ENCODE measurements around the gene CPT1A. TPM values are rescaled to one million over a fixed set of nuclear protein-coding genes. Genes with fewer than 3 reads are reported as not detected.

The CPT1A gene
- polyA plus RNA-seq, 1 of the 3 experiments (the other 2 are of a cell fraction): 31.2 TPM

DNA sequence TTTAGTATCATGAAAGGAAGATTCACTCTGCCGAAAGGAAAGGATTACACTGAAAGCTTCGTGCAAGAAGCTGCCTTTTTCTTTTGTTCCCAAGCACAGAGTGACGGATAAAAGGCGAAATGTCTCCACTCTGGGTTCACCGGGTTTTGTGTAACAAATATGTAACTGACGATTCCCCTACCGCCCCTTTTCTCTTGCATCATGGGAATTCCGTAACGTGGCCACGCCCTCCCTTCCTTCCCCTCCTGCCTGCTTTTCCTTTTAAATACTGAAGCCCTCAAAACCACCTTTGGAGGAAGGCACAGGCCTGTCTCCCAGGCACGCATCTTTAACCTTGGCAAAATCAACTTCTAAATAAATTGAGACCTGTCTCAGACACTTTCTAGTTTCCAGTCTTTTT is 74.0 kb downstream of the CPT1A start:
- Histone ChIP-seq H3K27ac (ENCODE audit: low read depth in 2 of 2, low read length in 1 of 2) (no peak overlapping the region), H3K4me1 (ENCODE audit: control insufficient read depth in 1 of 2, insufficient read depth in 2 of 2, low read depth in 1 of 2, low read length in 1 of 2) (peaks cover 0 to 20% of the 10 kb centered on the region in 2 experiments; a peak in 1 of 4 replicates), H3K79me2 (ENCODE audit: insufficient read depth) (no peaks in the 10 kb centered on the region), H3K9ac (no peak overlapping the region), H4K20me1 (ENCODE audit: insufficient read depth) (no peaks in the 10 kb centered on the region), H3K9me3 (no peaks in the 10 kb centered on the region), H3F3A (replicated peaks; ENCODE audit: insufficient read depth) (no peaks in the 10 kb centered on the region), H3K27me3 (ENCODE audit: insufficient read depth) (no peaks in the 10 kb centered on the region), H3K4me3 (ENCODE audit: low read depth in 2 of 2, low read length in 1 of 2) (no peak overlapping the region), H2AFZ (ENCODE audit: low read depth) (no peak overlapping the region), H3K9me2 (no peaks in the 10 kb centered on the region), H3K4me2 (no peak overlapping the region), H3K36me3 (replicated peaks in 1 of 2; ENCODE audit: control insufficient read depth in 1 of 2, insufficient read depth in 2 of 2, low read length in 1 of 2) (peaks cover 28 to 40% of the 10 kb centered on the region in 2 experiments)
- CTCF ChIA-PET: interaction anchor here (1.6 kb wide), 1 partner anchor 30 kb away, joined by 7 read pairs; no protein-coding TSS in a partner anchor
- WGBS (ENCODE audit: low lambda C conversion rate): 93% methylated on average over 11 of the region's 11 CpGs
- TF ChIP-seq POLR2AphosphoS5 (IDR thresholded peaks at IDR 0.05; ENCODE audit: low read depth, low read length) (no peak), RXRA (IDR thresholded peaks at IDR 0.05; ENCODE audit: borderline replicate concordance, low read depth) (no peak), JUND (IDR thresholded peaks at IDR 0.05) (no peak), FOXM1 (IDR thresholded peaks at IDR 0.05; ENCODE audit: low read depth) (no peak), YY1 (IDR thresholded peaks at IDR 0.05; ENCODE audit: low read depth) (no peak), FOSL2 (IDR thresholded peaks at IDR 0.05; ENCODE audit: borderline replicate concordance, low read depth) (no peak), RFX5 (IDR thresholded peaks at IDR 0.05; ENCODE audit: low read length) (no peak), RAD21 (IDR thresholded peaks at IDR 0.05; ENCODE audit: low read length) (no peak), TAF1 (IDR thresholded peaks at IDR 0.05; ENCODE audit: borderline replicate concordance, low read depth, low read length) (no peak), GATA2 (CRISPR knock-in tag; IDR thresholded peaks at IDR 0.05) (no peak), SMC3 (IDR thresholded peaks at IDR 0.05; ENCODE audit: low read depth, low read length) (no peak)
- no peak for DNase-seq
- POLR2A ChIA-PET: no interaction called here

DNA sequence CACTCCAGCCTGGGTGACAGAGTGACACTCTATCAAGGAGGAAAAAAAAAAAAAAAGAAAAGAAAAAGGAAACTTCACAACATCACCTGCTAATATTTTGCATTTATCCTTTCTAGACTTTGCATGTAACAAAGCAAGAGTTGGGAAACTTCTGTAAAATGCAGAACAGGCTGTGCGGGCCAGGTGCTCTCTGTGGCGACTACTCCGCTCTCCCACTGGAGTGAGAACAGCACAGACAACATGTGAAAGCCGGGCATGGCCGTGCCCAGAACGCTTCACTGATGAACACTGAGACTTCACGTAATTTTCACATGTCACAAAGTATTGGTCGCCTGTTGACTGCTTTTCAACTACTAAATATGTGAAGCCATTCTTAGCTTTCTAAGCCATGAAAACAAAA is 74.9 kb downstream of the CPT1A start:
- ChIA-PET POLR2A (no interaction called here), CTCF (no interaction called here)
- no peak for DNase-seq
- H3K27ac ChIP-seq (ENCODE audit: low read depth in 2 of 2, low read length in 1 of 2): no peak overlapping the region
- no peaks in the 10 kb centered on the region for H3F3A ChIP-seq (replicated peaks; ENCODE audit: insufficient read depth)
- 95% methylated on average over 8 of the region's 8 CpGs for WGBS (ENCODE audit: low lambda C conversion rate)
- no peak overlapping the region for H3K4me2 ChIP-seq
- no peaks in the 10 kb centered on the region for H4K20me1 ChIP-seq (ENCODE audit: insufficient read depth)
- H3K4me1 ChIP-seq (ENCODE audit: control insufficient read depth in 1 of 2, insufficient read depth in 2 of 2, low read depth in 1 of 2, low read length in 1 of 2): peaks cover 0 to 20% of the 10 kb centered on the region in 2 experiments; a peak in 1 of 4 replicates
- no peaks in the 10 kb centered on the region for H3K27me3 ChIP-seq (ENCODE audit: insufficient read depth)
- H3K9ac ChIP-seq: no peak overlapping the region
- H3K4me3 ChIP-seq (ENCODE audit: low read depth in 2 of 2, low read length in 1 of 2): no peak overlapping the region
- H3K79me2 ChIP-seq (ENCODE audit: insufficient read depth): no peaks in the 10 kb centered on the region
- no peak for TF ChIP-seq YY1 (IDR thresholded peaks at IDR 0.05; ENCODE audit: low read depth)
- TF ChIP-seq, protein P1, sequence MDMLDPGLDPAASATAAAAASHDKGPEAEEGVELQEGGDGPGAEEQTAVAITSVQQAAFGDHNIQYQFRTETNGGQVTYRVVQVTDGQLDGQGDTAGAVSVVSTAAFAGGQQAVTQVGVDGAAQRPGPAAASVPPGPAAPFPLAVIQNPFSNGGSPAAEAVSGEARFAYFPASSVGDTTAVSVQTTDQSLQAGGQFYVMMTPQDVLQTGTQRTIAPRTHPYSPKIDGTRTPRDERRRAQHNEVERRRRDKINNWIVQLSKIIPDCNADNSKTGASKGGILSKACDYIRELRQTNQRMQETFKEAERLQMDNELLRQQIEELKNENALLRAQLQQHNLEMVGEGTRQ (IDR thresholded peaks at IDR 0.05; ENCODE audit: borderline replicate concordance, low read depth, low read length): no peak
- TF ChIP-seq RXRA (IDR thresholded peaks at IDR 0.05; ENCODE audit: borderline replicate concordance, low read depth): no peak
- no peak for TF ChIP-seq NFIC (IDR thresholded peaks at IDR 0.05; ENCODE audit: borderline replicate concordance)
- no peak for TF ChIP-seq FOXJ3 (CRISPR knock-in tag; IDR thresholded peaks at IDR 0.05)
- TF ChIP-seq ELF1 (IDR thresholded peaks at IDR 0.05): no peak
- TF ChIP-seq, protein P2, sequence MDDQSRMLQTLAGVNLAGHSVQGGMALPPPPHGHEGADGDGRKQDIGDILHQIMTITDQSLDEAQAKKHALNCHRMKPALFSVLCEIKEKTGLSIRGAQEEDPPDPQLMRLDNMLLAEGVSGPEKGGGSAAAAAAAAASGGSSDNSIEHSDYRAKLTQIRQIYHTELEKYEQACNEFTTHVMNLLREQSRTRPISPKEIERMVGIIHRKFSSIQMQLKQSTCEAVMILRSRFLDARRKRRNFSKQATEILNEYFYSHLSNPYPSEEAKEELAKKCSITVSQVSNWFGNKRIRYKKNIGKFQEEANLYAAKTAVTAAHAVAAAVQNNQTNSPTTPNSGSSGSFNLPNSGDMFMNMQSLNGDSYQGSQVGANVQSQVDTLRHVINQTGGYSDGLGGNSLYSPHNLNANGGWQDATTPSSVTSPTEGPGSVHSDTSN (IDR thresholded peaks at IDR 0.05): no peak
- TF ChIP-seq, protein P3, sequence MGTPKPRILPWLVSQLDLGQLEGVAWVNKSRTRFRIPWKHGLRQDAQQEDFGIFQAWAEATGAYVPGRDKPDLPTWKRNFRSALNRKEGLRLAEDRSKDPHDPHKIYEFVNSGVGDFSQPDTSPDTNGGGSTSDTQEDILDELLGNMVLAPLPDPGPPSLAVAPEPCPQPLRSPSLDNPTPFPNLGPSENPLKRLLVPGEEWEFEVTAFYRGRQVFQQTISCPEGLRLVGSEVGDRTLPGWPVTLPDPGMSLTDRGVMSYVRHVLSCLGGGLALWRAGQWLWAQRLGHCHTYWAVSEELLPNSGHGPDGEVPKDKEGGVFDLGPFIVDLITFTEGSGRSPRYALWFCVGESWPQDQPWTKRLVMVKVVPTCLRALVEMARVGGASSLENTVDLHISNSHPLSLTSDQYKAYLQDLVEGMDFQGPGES (IDR thresholded peaks at IDR 0.05; ENCODE audit: low read depth, low read length): no peak
- no peak for TF ChIP-seq GATA2 (CRISPR knock-in tag; IDR thresholded peaks at IDR 0.05)
- no peak for TF ChIP-seq RFX5 (IDR thresholded peaks at IDR 0.05; ENCODE audit: low read length)
- no peak for TF ChIP-seq RCOR1 (IDR thresholded peaks at IDR 0.05; ENCODE audit: low read length)
- no peak for TF ChIP-seq CHD2 (IDR thresholded peaks at IDR 0.05; ENCODE audit: low read length, partially characterized antibody)
- no peak for TF ChIP-seq TCF12 (IDR thresholded peaks at IDR 0.05)
- TF ChIP-seq, protein P4, sequence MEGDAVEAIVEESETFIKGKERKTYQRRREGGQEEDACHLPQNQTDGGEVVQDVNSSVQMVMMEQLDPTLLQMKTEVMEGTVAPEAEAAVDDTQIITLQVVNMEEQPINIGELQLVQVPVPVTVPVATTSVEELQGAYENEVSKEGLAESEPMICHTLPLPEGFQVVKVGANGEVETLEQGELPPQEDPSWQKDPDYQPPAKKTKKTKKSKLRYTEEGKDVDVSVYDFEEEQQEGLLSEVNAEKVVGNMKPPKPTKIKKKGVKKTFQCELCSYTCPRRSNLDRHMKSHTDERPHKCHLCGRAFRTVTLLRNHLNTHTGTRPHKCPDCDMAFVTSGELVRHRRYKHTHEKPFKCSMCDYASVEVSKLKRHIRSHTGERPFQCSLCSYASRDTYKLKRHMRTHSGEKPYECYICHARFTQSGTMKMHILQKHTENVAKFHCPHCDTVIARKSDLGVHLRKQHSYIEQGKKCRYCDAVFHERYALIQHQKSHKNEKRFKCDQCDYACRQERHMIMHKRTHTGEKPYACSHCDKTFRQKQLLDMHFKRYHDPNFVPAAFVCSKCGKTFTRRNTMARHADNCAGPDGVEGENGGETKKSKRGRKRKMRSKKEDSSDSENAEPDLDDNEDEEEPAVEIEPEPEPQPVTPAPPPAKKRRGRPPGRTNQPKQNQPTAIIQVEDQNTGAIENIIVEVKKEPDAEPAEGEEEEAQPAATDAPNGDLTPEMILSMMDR (IDR thresholded peaks at IDR 0.05): no peak
- H3K9me2 ChIP-seq: no peaks in the 10 kb centered on the region
- no peaks in the 10 kb centered on the region for H3K9me3 ChIP-seq
- H2AFZ ChIP-seq (ENCODE audit: low read depth): no peak overlapping the region
- H3K36me3 ChIP-seq (replicated peaks in 1 of 2; ENCODE audit: control insufficient read depth in 1 of 2, insufficient read depth in 2 of 2, low read length in 1 of 2): peaks cover 19 to 42% of the 10 kb centered on the region in 2 experiments

Measured in SK-N-SH (cell line).